ENCODE measurements around the gene EFHC1.

DNA sequence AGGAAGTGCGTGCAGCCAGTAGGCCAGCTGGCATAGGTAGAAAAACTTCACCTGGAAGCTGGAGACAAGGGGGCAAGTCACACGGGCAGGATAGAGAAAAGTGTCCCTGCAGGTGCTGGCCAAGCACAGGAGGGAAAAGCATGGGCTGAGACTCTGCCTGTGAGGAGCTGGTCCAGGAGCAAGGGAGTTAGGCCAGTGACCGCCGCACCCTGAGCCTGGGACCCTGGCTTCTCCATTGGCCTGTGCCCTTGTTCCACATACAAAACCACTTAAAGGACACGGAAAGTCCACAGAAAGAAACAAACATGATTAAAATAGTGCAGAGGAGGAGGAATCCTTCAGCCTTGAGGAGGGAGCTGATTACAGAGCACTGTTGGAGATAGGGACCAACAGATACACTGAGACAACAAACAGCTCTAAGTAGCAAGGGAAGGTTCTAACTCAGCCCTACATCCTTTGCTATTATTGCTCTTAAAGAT lies 88.2 kb downstream of the EFHC1 start:
- TF ChIP-seq, protein P1, sequence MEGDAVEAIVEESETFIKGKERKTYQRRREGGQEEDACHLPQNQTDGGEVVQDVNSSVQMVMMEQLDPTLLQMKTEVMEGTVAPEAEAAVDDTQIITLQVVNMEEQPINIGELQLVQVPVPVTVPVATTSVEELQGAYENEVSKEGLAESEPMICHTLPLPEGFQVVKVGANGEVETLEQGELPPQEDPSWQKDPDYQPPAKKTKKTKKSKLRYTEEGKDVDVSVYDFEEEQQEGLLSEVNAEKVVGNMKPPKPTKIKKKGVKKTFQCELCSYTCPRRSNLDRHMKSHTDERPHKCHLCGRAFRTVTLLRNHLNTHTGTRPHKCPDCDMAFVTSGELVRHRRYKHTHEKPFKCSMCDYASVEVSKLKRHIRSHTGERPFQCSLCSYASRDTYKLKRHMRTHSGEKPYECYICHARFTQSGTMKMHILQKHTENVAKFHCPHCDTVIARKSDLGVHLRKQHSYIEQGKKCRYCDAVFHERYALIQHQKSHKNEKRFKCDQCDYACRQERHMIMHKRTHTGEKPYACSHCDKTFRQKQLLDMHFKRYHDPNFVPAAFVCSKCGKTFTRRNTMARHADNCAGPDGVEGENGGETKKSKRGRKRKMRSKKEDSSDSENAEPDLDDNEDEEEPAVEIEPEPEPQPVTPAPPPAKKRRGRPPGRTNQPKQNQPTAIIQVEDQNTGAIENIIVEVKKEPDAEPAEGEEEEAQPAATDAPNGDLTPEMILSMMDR (IDR thresholded peaks at IDR 0.05; ENCODE audit: insufficient read depth, low read depth, low read length) = no peak
- TF ChIP-seq EZH2 (IDR thresholded peaks at IDR 0.05; ENCODE audit: insufficient read depth, low read length) = no peak

Data from astrocyte (in vitro differentiated cells and primary cell).